GM19468 (cell line): ENCODE measurements around the gene MAN2A1.
"Not testable (repeated sequence)": the region's sequence is repeated elsewhere in the genome, so short reads cannot be mapped to it uniquely, and the experiment has no call there.

Experiments
- ATAC-seq: cut with Tn5 transposase; IDR thresholded peaks from one replicate; pipeline ENCODE4 v1.9.1; 2021; ENCODE audit warnings: mild to moderate bottlenecking, moderate library complexity, moderate number of reproducible peaks; ENCODE audit not compliant: unreplicated experiment; ENCODE audit errors: extremely low read depth

MAN2A1 gene

GRCh38 chr5:109744261-109744660 is 54.5 kb downstream of the MAN2A1 start:
- ATAC-seq = no peak

DNA sequence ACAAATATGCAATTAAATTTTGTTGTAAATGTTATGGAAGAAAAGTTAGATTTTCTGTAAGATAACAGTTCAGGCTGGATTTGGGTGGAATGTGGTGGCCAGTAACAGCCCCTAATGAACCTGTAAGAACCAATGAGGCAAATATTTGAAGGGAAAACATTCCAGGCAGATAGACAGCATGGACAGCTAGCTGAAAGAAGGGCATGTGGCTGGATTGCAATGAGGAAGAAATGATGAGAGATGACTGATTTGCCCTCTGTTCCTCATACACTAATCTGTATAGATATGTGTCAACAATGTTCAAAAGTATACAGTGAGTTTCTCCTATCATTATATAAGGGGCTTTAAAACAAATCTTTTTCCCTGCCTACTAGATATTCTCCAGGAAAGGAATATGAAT is 58.8 kb downstream of the MAN2A1 start:
- no peak for ATAC-seq

GRCh38 chr5:109750463-109750862 is 60.7 kb downstream of the MAN2A1 start:
- no peak for ATAC-seq

- no peak for ATAC-seq
Observed at GRCh38 chr5:109753279-109753678, 63.6 kb downstream of the MAN2A1 start.

- no peak for ATAC-seq
Observed at GRCh38 chr5:109754319-109754718, 64.6 kb downstream of the MAN2A1 start.

- ATAC-seq = no peak
Observed at GRCh38 chr5:109755761-109756160, 66.0 kb downstream of the MAN2A1 start.

DNA sequence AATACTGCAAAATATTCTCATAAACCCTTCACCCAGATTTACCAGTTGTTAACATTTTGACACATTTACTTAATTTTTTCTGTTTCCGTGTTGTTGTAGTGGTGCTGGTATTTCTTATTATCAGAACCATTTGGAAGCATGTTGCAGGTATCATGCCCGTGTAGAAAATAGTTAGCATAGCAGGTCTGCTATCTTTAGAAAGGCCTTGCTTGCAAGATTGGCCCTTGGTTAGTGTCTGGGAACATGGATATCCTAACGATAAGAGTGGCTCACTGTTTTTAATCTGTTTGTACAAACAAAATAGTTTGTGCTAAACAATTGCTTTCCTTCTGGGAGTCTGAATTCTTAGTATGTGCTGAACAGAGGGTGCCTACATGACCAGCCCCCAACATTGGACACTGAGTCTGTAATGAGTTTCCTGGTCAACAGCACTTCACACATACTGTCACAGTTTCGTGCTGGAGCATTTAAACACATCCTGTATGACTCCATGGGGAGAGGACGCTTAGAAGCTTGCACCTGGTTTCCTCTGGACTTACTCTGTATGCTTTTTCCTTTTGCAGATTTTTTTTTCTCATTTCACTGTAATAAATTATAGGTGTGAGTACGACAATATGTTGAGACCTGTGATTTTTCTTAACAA is 66.9 kb downstream of the MAN2A1 start:
- ATAC-seq = no peak

GRCh38 chr5:109757490-109757889 is 67.8 kb downstream of the MAN2A1 start:
- no peak for ATAC-seq

GRCh38 chr5:109759306-109759705 is 69.6 kb downstream of the MAN2A1 start:
- no peak for ATAC-seq

GRCh38 chr5:109760130-109760529 is 70.4 kb downstream of the MAN2A1 start:
- ATAC-seq = not testable (repeated sequence)

GRCh38 chr5:109762821-109763220 is 73.1 kb downstream of the MAN2A1 start:
- no peak for ATAC-seq

DNA sequence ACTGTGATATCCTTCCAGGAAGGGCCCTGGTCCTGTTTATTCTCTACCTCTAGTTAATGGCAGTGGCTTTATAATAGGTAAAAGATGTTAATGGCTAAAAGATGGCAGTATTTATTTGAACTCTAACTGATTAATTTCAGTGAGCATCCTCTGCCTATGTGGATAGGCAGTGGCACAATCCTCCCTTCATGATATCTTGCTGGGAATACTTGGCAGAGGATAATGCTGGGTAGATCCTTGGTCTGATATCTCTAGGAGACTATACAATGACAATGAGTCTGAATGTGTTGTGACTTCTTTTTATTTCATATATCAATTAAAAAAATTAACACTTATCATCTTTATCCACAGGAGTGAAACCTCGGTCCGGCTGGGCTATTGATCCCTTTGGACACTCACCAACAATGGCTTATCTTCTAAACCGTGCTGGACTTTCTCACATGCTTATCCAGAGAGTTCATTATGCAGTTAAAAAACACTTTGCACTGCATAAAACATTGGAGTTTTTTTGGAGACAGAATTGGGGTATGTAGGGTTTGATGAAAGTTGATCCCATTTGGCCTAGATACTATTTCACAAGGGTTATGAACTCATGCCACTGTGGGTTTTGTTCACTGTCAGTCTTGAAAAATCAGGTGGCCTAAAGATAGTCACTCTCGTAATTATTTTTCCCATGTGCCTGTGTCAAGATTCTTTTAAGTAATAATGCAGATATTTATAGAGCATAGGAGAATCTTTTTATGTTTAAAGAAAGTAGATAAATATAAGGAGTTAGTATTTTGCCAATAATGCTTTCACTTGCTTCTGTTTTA is 77.7 kb downstream of the MAN2A1 start:
- ATAC-seq = no peak

- no peak for ATAC-seq
Observed at GRCh38 chr5:109767997-109768396, 78.3 kb downstream of the MAN2A1 start.

DNA sequence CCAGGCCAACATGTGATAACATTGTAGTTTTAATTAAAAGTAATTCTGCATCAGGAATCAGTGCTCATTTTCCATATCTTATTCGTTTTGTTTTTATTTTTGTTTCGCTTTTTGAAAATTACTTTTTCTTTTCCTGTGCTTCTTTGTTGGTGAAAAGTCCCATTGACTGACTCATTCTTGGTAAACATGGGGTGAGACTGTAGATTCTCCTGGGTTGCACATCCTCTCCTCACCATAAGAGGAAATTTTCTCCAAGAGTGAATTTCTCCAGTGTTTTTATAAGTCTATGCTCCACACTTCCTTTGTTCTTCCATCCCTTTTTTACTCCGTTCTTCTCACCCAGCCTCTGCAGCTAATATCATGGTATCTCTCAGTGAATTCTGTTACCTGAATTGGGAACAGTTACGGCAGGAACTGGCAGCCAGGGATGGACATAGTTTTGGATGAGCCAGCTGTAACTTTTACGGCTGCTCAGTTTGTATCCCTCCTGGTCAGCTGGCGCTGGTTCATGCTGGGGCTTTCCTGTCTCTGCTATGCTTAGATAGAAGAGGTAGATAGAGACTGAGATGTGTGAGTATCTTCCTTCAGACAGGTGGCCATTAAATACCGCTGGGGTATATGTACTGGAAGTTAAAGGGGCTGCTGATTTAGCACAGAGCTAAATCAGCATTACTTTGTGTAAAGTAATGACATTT is 80.0 kb downstream of the MAN2A1 start:
- no peak for ATAC-seq

DNA sequence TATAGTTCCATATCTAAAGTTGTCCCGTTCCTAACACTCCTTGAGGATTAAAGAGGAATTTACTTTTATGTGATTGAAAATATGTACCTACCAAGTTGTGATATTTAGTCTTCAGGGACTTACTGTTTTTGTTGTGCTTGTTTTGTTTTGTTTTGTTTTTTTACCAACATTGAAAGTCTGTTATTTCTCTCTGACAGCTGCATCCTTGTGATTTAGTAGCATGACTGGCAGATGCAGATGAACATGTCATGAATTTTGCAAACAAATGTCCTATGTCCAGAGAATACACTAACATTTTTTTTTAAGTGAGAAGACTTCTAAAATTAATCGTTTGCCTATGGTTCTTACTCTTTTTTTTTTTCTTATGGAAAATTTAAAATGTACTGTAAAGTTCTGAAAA is 85.4 kb downstream of the MAN2A1 start:
- no peak for ATAC-seq

GRCh38 chr5:109779036-109779735 is 89.5 kb downstream of the MAN2A1 start:
- ATAC-seq = no peak

DNA sequence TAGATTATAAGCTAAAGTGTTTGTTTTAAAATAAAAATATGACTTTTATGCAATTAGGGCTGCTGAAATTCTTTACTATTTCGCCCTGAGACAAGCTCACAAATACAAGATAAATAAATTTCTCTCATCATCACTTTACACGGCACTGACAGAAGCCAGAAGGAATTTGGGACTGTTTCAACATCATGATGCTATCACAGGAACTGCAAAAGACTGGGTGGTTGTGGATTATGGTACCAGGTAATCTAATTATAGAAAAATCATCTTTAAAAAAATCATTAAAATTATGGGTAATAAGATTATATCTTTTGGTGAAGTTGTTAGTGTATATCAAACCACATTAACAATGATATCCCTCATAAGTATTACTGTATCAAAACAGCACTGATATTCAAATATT is 95.0 kb downstream of the MAN2A1 start:
- no peak for ATAC-seq

- ATAC-seq = no peak
Observed at GRCh38 chr5:109786206-109786855, 96.6 kb downstream of the MAN2A1 start.

- peak; percentile 89 for ATAC-seq
Observed at GRCh38 chr5:109788596-109788995, 98.9 kb downstream of the MAN2A1 start.

DNA sequence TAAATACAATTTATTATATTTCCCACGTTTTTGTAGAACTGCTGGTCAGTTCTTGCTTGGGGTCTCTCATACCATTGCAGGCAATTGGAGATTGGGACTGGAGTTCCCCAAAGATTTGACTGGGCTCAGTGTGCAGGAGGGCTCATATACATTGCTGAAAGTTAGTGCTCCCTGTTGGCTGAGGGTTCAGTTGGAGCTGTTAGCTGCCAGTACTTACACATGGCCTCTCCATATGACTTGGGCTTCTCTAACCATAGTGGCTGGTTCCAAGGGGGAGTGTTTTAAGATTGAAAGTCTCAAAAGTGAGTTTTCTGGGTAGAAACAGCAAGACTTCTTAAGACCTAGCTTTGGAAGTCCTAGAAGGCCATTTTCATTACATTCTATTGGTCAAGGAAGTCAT is 102.9 kb downstream of the MAN2A1 start:
- ATAC-seq = no peak
